HG03135 (cell line): ENCODE data around the gene AGO3.
"Not testable (repeated sequence)": the region's sequence is repeated elsewhere in the genome, so short reads cannot be mapped to it uniquely, and the experiment has no call there.

Experiments
- ATAC-seq: cut with Tn5 transposase; IDR thresholded peaks from one replicate; pipeline ENCODE4 v1.9.1; 2021; ENCODE audit warnings: mild to moderate bottlenecking, moderate library complexity; ENCODE audit not compliant: unreplicated experiment

Gene AGO3

GRCh38 chr1:35930593-35931445 lies at the start of gene AGO3:
Gene AGO3 (plus strand): TSS chr1:35931105. CDS start chr1:35931427, 322 bp downstream.
- peak; percentile 85 for ATAC-seq

GRCh38 chr1:35881850-35882273 lies 49.0 kb upstream of the AGO3 start:
- ATAC-seq = no peak

GRCh38 chr1:35882586-35882944 lies 48.3 kb upstream of the AGO3 start:
- no peak for ATAC-seq

- ATAC-seq = peak; percentile 80
Measured at GRCh38 chr1:35882945-35883634, 47.8 kb upstream of the AGO3 start, which contains the start of gene AGO1. Gene AGO1 (plus strand): TSS chr1:35883209. CDS start chr1:35883422, 213 bp downstream.

- peak; percentile 5 for ATAC-seq
Measured at GRCh38 chr1:35883635-35884101, 47.2 kb upstream of the AGO3 start.

GRCh38 chr1:35884934-35885333 lies 46.0 kb upstream of the AGO3 start:
- no peak for ATAC-seq

DNA sequence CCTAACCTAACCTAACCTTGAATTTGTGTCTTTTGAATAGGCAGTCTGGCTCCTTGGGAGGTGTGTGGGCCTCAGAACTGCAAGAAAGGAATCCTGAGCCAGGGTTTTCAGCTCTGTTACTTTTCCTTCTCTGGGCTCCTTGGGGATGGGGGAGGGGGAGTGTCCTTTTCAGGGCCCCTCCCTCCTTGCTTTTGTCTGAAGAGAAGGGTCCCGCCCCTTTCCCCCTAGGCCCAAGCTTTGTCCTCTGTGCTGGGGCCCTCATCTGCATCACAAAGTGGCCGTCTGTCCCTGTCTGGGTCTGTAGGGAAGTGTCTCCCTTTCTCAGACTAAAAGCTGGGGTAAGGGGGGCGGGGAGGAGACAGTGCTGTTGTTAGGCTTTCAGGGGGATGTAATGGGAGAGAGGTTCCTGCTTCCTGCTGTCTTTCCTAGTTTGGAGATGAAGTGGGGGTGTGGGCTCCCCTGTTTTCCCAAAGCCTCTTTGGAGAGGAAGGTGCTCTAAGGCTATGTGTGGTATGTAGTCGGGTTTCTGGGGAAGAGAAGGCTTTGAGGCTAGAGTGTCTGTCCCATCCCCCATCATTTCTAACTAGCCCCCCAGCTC lies 44.8 kb upstream of the AGO3 start:
- no peak for ATAC-seq

DNA sequence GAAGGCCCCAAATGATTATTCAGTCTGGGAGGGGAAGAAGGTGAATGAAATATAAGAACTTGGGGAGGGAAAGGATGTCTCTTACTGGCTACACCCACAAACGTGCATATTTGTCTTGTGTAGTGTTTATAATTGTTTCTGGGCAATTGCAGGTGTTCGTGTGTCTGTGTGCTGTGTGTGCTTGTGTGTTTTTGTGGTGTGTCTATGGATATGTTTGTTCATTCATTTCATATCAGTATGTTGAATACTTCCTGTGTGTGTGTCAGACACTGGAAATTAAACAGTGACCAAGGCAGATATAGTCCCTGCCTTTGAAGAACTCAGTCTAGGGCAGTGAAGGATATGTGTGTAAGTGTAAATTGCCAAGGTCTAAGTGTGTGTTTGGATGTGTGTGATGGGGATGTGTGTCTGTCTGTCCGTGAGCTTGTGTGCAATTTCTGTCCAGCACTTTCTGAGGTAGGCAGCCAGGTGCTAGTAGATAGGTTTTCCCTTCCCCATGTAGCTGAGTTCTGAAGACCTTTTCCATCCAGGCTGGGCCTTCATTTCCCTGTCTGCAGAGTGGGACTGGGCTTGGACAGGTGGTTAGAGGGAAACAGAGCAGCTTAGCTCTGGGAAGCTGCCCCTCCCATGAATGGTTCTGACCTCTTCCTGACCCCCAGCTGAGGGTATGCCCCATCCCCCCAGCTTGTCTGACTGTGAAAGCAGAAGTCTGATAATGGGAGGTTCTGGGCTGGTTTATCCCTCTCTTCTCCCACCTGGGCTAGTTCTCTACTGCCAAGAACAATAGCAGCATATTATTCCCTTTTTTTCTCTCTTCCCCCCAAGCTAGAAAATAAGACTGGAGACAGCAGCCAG lies 44.1 kb upstream of the AGO3 start:
- ATAC-seq = no peak

DNA sequence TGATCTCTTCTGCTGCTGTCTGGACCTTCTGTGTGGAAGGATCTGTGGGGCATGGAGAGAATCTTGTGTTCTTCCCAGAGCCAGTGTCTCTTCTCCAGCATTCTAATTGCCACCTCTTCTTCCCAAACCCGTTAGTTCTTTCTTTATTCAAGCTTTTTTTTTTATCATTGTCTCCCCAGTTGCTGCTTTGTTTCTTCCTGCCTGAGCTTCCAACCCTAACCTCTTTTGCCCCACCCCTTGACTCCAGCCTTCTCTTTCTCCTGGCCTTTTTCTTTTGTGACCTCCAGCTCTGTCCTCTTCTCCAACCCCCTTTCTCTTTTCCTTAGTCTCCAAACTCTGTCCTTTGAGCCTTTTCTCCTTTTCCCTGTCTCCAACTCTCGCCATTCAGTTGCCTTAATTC lies 43.4 kb upstream of the AGO3 start:
- ATAC-seq = no peak

DNA sequence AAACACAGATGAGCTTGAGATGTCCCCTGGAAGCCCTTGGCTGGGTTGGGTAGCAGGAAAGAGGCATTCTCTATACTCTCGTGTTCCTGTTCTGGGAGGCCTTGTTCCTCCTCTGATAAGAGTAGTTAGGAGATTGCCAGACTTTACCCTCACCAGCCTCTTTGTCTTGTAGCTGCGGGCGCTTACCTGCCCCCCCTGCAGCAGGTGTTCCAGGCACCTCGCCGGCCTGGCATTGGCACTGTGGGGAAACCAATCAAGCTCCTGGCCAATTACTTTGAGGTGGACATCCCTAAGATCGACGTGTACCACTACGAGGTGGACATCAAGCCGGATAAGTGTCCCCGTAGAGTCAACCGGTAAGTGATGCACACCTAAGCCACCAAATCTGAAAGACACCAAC lies 42.6 kb upstream of the AGO3 start:
- no peak for ATAC-seq

DNA sequence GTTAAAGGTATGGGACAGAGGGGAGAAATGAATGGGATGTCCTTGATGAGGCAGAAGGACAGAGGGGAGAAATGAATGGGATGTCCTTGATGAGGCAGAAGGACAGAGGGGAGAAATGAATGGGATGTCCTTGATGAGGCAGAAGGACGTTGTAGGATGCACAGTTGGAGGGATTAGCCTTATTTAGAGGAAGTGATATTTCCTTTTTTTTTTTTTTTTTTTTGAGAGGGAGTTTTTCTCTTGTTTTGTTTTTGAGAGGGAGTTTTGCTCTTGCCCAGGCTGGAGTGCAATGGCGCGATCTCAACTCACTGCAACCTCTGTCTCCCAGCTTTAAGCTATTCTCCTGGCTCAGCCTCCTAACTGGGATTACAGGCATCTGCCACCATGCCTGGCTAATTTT lies 41.9 kb upstream of the AGO3 start:
- ATAC-seq = not testable (repeated sequence)

DNA sequence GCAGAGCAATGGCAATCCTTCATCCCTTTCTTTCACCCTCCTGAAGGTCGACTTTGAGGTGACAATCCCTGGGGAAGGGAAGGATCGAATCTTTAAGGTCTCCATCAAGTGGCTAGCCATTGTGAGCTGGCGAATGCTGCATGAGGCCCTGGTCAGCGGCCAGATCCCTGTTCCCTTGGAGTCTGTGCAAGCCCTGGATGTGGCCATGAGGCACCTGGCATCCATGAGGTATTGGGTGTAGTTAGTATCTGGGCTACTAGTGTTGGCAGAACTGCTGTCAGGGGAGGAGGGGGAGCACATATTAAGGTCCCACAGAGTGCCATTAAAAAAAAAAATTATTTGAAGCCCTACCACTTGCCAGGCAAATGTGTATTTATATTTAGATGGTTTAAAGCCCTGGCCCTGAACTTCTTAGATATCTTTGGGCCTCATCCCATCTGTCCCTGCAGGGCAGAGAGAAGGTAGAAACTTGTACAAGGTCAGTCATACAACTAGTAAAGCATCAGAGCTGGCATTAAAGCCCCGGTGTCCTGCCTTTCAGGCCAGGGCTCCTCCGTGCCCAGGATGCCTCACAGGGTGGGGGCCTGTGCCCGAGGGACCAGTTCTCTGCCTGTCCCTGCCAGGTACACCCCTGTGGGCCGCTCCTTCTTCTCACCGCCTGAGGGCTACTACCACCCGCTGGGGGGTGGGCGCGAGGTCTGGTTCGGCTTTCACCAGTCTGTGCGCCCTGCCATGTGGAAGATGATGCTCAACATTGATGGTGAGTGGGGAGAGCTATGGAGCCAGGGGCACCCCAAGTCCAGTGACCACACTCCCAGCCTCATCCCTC lies 37.6 kb upstream of the AGO3 start:
- no peak for ATAC-seq

DNA sequence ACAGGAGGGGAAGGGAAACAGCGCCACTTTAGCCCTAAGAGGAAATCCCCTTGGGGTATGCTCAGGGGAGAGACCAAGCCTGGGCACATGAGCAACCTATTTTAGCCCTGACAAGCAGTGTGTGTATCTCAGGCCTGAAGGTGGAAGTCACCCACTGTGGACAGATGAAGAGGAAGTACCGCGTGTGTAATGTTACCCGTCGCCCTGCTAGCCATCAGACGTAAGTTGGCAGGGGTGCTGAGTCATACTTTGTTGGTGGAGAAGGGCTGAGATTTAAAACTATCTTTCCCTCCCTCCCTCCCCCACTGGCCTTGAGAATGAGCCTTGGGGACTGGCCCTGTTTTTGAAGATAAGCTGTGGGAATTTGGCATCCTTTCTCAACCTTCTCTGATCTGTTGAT lies 36.7 kb upstream of the AGO3 start:
- no peak for ATAC-seq

GRCh38 chr1:35894656-35895055 lies 36.2 kb upstream of the AGO3 start:
- no peak for ATAC-seq

GRCh38 chr1:35899941-35900340 lies 31.0 kb upstream of the AGO3 start:
- no peak for ATAC-seq

DNA sequence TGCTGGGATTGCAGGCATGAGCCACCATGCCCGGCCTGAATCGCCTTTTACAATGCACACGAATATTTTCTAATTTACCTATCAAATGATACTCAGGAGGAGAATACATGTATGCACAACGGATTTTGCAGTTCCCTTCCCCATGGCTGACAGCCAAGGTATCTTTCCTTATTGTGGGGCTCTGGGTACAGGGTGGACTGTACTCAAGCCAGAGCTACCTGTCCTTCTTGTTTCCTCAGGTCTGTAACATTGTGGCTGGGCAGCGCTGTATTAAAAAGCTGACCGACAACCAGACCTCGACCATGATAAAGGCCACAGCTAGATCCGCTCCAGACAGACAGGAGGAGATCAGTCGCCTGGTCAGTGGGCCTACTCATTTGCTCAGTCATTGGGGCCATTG lies 29.7 kb upstream of the AGO3 start:
- ATAC-seq = no peak

GRCh38 chr1:35902671-35903070 lies 28.2 kb upstream of the AGO3 start:
- ATAC-seq = no peak

DNA sequence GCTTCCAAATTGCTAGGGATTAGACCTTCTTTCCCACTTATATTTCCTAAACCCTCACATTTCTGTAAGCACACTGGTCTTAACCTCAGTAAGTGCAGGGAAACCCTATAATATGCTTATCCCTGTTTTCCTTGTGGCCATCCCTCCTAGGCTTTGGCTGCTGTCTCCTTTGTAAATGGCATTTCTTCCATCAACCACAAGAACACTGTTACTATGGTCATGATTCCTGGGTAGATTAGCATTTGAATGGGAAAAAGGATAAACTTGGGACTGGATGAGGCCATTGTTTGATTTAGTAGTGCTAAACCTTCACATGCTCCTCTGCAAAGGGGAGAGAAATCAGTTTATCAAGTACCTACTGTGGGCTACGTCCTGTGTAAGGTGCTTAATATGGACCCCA lies 16.2 kb upstream of the AGO3 start:
- ATAC-seq = no peak

GRCh38 chr1:35915693-35916092 lies 15.2 kb upstream of the AGO3 start:
- no peak for ATAC-seq

DNA sequence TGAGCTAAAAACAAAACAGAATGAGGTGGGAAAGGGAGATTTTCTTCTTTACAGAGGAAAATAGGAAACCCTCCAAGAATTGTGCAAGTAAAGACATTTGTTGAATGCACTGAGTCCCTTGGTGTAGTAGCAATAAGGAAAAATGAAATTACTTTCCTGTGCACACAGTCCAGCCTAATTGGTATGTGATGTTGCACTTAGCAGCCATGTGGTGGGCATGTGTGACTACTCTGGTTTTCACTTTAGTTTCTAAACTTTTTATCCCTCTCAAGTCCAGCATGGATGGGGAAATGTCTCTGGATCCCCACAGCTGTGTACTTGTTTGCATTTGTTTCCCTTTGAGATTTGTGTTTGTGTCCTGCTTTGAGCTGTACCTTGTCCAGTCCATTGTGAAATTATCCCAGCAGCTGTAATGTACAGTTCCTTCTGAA lies 7.1 kb upstream of the AGO3 start:
- ATAC-seq = no peak
